Hematopoietic multipotent progenitor cell treated with erythropoietin and hydrocortisone succinate and interleukin-3 and kit ligand, for 17 days (in vitro differentiated cells): ENCODE results near the gene ATP6V1F.
"Not testable (repeated sequence)": the region's sequence is repeated elsewhere in the genome, so short reads cannot be mapped to it uniquely, and the experiment has no call there.

ENCODE experiments used
- DNase-seq: peaks from one replicate; pipeline ENCODE4 v3.0.0-alpha.2; 2015; ENCODE audit warnings: low spot score

ATP6V1F gene

DNA sequence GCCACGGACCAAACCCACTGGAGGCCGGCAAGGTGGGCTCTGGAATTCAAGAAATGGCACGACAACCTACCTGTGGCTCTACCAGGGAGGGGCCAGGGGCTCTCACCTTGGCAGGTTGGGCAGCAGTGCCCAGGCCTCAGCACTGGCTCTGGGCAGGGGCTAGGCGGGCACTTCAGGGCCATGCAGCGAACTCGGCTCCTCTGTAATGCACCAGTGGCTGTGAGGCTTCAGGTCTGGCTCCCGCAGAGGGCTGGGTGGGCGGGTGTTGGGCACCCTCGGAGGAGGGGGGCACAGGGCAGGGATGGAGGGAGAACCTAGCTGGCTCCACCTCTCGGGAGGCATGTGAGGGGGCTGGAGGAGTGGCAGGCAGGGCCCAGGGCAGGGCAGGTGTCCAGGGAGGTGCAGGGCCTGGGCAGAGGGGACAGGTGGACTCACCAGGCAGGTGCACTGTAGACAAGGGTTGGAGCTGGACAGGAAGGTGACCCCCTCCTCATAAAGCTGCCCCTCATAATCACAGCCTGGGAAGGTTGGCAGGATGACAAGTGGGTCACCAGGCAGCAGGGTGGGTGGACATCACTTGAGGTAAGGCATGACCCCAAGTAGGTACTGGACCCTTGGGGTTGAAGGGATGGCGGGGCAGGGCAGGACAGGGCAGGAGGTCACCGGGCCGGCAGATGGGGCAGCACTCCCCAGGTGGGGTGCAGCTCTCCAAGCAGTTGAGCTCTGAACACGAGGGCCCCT, 41.1 kb downstream of the ATP6V1F start:
- no peak for DNase-seq

DNA sequence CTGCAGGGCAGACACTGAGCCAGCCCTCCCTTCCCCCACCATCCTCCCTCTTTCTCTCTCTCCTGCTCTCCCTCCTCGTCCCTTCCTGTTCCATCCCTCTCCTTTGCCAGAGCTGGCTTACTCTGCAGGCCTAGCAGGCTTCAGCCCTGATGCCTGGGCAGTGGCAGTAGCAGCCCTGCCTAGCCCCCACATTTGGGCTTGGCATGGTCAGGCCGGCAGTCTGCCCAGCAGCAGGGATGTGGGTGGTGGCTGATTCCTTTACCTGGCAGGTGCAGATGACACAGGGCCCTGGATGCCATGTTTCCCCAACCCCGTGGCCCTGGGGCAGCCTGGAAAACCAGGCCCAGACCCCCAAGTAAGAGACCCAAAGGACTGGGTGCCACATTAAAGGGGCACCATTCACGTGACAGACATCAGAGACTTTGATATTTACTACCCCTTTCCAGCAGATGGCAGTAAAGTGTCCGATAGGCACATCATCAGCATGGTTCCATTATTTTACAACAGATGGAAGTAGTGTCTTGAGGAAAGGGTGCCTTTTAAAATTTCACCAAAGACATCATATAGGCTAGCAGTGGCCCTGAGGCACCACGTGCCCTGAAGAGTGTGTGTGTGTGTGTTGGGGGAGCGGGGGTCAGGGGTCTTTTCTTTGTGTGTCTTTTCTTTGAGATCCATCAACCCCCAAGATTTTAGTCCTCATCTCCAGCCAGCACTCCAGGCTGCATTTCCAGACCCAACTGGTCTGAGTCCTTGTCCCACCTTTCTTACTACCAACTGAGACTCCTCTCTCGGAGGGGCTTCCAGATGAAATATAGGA, 41.9 kb downstream of the ATP6V1F start:
- DNase-seq = peak; percentile 50

DNA sequence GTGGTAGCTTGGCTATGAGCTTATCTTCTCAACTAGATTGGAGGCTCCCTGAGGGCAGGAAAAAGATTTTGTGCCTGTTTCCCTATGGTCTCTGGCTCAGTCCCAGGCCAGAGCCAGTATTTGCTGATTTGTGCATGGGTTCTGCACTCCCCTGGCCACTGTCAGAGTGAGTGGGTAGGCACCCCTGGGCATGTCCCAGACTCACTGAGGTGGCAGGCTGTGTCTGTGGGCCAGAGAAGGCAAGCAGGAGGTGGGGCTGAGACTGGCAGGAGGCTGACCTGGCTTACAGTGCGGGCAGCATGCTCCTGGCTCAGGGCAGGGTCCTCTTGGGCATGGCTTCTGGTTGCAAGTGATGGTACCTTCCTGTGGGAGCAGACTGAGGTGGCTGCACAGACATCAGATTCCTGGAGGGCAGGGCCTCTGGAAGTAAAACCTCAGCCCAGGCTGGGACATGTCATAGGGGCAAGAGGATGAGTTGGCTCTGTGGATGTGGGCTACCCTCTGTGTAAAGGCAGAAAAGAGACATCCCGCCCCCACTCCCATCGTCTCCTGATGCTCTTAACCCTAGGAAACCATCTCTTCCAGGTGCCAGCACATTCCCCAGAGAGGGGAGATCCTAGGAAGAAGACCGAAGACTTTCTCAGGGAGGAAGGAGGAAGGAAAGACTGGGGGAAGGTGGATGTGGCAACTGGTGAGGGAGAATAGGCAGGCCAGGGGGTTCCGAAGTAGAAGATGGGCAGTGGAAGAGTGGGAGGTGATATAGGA, 43.5 kb downstream of the ATP6V1F start:
- DNase-seq = no peak

DNA sequence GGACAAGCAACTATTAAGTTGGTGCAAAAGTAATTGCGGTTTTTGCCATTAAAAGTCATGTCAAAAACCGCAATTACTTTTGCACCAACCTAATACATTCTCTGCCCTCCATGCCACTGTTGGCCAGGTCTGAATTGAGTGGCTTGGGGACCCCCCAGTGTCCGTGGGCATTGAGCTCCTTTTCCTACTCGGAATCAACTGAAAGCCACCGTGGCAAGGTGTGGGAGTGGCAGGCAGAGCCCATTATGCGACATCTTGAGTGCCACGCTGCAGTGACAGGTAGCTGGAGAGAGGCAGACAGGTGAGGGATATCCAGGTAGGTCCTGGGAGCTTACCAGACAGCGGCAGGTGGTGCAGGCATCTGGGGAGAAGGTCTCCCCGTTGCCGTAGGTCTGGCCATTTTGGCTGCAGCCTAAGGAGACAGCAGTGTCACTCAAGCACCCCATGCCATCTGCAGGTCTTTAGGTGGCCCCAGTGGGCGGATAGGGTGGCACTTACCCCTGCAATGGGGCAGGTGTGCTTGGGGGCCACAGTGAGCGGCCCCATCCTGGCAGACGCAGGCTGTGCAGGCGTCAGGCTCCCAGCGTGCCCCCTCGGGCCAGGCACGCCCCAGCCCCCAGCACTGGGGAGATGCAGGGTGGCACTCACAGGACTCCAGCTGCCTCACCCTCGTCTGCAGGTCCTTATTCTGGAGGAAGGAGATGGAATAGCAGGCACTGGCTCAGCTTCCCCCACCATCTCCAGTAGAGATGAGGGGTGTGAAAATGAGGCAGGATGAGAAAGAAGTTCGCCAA, 44.3 kb downstream of the ATP6V1F start:
- DNase-seq = no peak

DNA sequence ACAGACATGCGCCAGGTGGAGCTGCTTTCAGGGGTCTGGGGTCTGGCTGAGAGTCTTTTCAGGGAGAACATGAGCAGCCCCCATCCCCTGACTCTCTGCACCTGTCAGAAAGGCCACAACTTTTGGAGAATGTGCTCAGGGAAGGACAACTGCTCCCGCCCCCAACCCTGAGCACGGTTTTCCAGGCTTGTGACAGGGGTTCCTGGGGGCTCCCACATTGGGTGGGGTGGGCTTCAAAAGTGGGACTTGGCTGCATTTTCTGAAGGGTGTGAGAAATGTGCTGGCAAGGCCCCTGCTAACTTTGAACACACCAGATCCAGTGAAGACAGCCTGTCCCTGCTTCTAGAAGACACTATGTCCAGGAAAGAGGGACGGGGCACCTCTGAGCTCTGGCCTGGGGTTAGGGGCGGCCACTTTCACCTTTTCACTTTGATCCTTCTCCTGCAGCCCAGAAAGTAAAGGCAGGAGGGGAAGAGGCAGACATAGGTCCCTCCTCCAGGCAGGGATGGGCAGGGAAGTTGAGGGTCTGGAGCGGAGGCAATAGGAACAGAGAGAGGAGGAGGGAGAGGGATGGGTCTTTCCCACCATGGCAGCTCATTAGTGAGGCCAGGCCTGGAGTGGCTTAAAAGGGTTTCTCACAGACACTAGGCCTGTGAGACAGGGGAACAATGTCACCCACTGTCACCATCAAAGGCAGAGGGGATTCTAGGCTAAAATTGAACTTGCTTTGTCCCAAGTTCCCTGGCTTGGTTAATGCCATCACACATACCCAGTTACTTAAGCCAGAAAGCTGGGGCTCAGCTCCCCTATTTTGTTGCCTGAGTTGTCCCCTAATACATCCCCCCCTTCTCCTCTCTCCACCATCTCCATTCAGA, 46.3 kb downstream of the ATP6V1F start:
- DNase-seq = no peak

DNA sequence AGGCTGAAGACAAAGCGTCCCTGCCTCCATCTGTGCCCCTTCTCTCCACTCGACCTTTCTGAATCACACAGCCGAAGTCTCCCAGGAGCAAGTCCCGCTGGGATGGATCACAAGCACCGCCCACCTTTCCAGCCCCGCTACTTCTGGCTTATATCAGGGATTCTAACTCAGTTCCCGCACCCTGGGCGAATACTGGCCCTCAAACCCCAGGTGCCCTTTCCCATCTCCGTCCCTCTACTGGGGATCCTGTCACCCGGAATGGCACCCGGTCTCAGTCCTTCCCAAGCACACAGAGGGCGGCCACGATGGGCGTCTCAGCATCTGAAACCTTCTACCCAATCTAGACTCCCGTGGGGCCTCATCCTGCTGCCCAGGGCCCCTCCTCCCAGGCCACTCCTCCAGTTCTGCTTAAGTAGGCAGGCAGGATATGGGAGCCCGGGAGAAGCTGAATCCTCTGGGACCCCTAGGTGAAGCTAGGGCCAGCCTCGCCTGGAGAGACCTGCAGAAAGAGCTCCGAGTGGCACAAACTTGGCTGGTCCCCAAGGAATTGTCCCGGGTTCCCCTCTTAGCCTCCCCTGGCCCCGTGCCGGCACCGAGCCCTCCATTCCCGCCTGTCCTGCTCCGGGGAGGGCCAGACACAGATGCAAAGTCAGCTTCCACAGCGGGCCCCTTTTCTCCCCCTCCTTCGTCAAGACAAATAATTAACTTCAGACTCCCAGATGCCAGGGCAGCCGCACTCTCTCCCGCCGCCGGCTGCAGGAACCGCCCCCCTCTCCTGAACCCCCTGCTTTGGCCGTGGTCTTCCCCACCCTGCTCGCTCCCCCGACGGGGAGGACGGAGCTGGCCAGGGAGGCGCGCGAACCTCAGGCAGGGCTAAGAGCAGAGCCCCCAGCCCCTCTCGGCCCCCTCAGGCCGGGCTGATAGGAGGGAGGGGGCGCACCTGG, 47.2 kb downstream of the ATP6V1F start:
- DNase-seq = no peak

DNA sequence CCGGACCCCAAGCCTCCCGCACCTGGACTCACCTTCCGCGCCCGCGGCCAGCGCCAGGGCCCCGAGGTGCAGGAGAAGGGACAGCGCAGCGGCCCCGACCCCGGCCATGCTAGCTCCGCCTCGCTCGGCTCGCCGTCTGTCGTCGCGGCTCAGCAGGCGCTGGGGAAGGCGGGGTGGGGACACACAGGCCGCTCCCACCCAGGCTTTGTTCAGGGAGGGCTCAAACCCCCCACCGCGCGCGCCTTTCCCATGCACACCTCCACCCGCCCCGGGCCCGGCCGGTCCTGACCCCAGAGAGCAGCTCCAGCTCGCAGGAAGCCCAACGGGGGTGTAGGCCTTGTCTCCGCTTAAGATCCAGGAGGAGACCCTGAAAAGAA, 47.9 kb downstream of the ATP6V1F start, which contains the start of gene KCP:
Gene KCP (minus strand): TSS at position 141 of the 377 bp plus-strand sequence. CDS start 33 bp downstream, at position 108.
- DNase-seq = no peak

DNA sequence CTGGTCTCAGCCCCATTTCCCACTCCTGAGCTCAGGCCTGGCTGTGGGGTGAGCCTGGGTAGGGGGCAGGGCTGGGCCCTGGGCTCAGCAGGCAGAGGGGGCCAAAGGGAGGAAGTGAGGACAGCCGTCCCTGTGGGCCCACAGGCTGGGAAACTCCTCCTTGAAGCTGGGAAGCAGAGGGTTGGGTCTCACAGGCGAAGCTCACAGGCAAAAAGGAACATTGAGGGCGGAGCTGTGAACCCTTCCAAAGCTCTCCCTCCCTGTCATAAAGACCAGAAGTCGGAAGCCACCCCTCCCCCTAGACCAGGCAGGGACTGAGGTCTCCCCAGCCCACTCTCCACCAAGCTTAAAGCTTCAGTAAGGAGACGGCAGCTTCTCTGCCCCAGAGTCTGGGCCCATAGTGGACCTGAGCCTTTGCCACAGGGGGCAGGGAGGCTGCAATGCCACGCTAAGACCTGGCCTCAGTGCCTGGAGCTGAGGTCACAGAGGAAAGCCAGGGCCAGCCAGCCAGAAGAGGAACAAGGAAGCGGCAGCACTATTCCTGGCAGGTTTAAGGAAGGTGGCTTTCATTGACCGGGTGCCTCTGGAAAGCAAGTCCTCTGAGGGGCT, 48.9 kb downstream of the ATP6V1F start:
- DNase-seq = no peak

DNA sequence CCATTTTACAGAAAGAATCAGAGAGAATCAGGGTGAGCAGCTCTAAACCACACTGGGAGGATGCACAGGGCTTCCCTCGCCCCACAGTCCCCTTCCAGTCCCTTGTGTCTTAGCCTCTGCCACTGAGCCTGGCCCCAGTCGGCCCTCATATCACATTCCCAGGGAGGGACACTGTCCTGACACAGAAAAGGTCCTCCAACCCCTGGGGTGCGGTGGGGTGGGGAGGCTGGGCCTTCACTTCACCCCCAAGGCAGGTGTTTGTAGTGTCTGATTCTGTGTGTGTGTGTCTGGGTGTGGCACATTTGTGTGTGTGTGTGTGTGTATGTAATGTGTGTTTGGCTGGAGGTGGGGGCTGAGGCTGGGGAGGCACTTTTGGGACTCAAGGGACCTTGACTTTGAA, 49.6 kb downstream of the ATP6V1F start:
- DNase-seq = no peak

DNA sequence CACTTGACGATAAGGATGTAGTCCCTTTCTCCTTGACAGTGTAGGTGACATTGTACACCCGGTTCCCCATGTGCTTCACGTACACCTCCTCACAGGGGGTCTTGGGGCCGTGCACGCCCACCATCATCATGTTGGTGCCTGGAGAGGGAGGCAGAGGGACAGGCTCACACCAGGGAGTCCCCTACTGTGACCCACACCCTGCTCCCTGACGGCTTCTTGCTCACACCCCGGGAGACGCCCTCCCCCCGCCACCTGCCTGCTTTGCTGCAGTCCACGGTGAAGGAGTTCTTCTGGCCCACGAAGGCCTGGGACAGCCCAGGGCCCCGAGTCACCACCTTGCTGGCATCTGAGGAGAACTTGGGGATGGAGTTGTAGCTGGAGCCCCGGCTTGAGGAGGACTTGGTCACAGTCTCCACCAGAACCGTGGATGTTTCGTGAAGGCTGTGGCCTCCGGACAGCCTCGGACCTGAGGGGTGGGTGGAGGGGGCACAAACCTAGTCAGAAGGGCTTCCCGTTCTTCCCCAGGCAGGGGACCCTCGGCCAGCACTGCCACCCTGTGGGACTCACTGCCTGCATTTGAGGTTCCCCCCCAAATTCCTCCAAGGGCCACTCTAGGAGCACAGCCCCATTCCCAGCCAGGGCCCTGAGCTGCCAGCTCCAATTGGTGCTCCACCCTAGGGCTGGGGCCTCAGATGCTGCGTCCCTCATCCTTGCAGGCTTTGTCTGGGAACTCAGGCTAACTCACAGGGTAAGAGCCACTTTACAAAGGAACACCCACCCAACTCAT, 50.2 kb downstream of the ATP6V1F start:
- not testable (repeated sequence) for DNase-seq

DNA sequence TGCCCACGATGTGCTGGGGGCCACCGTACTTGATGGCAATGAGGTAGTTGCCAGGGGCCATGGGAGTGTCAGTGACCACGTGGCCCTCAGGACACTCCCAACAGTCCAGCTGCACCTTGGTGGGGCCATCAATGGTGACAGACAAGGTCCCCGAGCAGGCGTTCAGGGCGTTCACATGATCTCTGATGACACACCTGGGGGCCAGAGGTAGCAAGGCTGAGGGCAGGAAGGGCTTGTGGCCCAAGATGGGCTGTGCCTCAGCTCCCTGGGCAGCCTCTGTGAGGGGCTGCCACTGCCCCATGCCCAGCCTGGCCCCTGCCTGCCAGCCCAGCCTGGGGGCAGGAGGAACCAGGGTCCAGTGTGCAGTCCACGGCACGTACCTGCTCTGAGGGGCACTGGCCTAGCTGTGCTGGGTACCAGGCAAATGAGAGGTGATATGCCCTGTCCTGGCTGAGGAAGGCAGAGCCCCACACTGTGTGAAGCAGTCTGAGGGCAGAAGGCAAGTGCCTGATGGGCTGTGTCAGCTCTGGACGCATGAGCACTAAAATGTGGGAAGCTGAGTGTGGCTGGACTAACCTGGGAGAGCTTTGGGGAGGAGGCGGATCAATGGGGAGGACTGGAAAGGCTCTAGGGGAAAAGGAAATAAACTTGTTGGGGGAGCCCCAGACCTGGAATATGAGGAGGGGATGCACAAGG, 51.4 kb downstream of the ATP6V1F start:
- no peak for DNase-seq

DNA sequence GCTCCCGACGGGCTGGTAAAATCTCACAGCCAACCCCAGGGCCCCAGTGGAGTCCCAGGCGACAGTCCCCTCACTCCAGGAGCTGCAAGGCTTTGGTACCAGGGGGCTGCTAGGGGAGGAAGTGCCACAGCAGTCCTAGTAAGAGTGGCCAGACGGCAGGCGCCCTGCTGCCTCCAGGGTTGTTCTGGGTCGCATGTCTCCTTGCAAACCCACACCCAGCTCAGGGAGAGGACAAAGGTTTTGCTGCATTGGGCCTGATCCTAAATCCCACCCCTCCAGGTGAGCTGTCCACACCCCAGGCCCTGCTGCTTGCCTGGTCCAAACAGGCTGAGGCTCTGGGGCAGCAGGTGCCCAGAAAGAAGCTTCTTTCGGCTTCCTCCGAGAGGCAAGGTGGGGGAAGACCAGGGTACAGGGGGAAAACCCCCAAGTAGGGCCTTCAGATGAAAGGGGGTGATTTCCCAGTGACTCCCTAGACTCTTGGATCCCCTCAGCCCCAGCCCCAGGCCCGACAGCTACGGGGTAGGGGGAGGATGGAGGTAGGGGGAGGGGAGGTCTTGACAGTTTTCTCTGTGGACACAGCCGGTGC, 52.0 kb downstream of the ATP6V1F start:
- no peak for DNase-seq

DNA sequence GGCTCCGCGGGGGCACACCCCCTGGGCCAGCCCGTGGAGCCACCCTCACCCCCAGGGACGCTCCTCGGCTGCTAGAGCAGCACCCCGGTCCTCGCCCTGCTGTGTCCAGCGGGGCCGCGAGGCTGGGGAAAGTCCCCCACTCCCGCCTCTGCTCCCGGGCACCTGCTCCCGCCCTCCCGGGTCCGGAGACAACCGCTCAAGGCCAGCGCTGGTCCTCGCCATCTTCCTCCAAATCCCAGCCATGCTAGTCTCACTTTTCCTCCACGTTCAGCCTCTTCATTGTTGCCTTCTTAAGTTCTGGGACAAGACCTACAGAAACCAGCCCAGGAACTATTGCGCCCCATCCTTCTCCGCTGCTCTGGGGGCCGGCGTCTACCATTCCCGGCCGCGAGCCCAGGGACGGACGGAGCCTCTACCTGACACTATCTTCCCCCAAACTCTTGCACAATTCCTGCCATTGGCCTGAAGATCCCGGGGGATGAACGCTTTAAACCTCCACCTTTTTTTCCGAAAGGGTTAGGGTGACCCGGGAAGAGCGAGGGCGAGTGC, 52.7 kb downstream of the ATP6V1F start:
- no peak for DNase-seq
